CD4-positive, alpha-beta T cell treated with Interleukin-4 for 4 hours (primary cell): ENCODE data around the gene COL8A1.
"Not testable (repeated sequence)": the region's sequence is repeated elsewhere in the genome, so short reads cannot be mapped to it uniquely, and the experiment has no call there.

Experiments
- DNase-seq: peaks from one replicate; pipeline ENCODE4 v3.0.0-alpha.2; 2020

Gene COL8A1

DNA sequence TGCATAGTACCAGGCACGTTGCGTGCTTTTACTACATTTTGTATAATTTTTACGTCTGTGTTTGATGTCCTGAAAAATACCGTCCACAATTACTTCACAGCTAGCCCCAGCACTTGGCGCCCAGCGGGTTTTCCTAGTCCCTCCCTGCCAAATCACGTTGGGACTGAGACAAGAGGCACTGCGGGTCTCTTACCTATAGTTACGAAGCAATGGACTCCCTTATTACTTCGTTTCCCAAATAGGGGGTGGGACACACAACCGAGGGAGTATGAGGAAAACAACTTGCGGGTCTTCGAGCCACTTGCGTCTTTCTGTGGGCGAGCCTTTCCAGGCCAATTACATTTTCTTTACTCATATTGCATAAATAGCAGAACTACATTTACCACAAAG lies 178.6 kb downstream of the COL8A1 start:
- no peak for DNase-seq

DNA sequence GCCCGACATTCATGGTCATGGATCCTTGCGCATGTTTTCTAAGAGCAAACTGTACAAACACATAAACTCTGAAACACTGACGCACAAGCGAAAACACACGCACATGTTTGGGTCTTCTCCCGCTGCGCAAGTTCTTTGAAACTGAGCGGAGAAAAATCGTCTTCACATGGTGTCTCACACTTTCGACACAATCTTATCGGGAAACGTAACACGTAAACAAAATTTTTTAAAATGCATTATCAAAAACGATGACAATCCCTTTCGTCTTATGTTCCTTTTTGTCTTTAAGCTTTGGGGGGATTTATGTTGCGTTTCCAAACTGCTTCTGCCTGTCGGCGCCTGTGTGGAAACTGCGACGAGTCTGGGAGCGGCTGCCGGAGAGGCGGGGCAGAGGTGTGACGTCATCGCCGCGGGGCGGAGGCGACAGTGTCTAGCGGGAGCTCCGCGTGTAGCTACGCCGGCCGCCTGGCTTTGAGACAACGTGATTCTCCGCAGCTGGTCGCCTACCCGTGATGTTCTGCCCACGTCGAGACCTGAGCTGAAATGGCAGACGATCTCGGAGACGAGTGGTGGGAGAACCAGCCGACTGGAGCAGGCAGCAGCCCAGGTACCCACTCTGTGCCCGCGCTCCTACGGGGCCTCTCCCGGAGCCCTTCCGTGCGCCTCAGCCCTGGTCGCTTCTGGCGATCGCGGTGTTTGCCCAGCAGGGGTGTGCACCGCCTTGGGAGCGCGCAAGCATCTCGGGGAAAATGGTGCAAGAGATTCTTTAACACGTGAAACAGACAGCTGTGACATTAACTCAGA lies 179.2 kb downstream of the COL8A1 start, which contains the start of gene CMSS1:
CMSS1 (plus strand) TSS at position 426 of the 804 bp plus-strand sequence.
- DNase-seq = peak; percentile 94

DNA sequence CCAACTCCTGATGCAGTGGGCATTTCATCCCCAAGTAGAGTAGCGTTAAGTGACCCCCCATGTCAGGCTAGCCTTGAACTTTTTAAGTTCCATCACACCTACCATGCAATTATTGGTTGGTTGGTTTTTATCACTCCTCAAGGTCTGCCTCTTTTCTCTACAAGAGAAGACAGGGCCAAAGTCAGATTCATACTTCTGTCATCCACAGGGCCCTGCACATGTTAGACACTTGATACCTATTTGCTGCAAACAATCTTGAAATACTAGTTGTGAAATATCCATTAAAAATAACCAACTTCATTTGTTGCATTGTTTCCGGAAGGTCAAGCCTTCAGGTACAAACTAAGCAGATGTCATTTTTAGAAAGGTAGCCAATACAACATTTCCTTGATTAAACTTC lies 180.4 kb downstream of the COL8A1 start:
- no peak for DNase-seq

DNA sequence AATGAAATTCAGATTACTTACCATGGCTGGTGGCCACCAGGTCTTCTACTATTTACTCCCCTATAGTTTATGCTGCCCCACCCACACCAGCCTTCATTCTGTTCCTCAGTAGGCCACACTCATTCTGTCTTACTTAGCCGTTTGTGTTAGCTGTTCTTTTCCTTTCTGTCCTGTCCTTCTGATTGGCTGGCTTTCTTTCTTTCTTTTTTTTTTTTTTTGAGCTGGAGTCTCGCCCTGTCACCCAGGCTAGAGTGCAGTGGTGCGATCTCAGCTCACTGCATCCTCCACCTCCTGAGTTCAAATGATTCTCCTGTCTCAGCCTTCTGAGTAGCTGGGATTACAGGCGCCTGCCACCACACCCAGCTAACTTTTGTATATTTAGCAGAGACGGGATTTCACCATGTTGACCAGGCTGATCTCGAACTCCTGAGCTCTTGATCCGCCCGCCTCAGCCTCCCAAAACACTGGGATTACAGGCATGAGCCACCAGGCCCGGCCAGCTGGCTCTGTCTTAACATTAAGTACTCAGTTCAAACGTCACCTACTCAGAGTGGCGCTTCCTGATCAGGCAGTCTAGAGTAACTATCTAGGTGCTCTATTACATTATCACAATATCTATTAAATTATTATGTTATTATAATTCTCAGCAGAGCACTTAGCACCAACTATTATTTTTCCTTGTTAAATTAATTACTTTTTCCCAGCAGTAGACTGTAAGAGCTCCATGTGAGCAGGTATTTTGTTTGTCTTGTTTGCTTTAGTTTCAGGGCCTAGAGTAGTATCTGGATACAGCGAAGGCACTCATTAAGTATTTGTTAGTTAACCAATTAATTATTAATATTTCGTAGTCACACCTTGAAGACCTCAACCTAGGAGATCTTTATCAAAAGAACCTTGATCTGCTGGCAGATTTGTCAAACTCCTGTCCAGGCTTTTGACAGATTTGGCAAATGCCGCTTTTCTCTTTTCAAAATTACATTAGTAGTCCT lies 185.6 kb downstream of the COL8A1 start:
- no peak for DNase-seq

DNA sequence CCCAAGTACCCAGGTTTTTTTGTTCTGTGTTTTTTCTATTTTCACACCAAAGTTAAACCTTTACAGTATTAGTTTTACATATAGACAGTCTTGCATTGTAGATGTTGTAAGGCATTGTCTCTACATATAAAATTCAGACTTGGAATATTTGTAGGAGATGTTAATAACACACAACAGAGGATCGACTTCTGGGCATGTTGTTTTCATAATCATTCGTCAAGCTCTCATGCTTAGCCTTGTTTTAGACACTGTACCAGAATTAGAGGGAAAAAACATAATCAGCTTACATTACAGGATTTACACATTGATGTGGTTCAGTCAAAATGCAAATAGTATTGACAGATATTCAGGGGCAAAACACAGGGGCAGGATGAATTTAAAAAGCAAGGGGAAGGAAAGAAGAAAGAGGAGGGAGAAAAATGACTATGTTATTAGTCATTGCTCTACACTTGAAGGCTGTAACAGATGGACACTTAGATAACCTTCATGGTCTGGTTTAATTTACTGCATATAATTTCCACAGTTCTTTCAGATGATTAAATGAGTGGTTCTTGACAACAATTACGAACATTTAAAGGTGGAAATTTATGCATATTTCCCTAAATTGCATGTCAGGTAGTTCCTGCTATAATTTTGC lies 186.7 kb downstream of the COL8A1 start:
- no peak for DNase-seq

DNA sequence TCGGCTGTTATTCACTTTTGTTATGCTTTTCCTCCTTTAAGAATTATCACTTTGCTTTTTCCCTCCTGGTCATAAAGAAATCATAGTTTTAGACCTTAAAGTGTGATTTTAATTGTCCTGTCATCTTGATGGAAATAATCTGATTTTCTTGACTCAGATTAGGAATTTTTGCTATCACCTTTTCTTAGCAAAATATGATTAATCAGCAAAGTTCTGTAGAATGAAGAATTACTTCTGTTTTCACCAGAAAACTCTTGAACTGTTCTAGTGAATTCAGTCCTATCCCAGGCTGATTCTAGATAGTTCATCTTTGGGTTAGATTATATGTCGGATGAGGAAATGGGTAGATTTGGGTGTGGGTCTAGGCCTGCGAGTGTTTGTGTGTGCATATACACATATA lies 191.4 kb downstream of the COL8A1 start:
- no peak for DNase-seq

DNA sequence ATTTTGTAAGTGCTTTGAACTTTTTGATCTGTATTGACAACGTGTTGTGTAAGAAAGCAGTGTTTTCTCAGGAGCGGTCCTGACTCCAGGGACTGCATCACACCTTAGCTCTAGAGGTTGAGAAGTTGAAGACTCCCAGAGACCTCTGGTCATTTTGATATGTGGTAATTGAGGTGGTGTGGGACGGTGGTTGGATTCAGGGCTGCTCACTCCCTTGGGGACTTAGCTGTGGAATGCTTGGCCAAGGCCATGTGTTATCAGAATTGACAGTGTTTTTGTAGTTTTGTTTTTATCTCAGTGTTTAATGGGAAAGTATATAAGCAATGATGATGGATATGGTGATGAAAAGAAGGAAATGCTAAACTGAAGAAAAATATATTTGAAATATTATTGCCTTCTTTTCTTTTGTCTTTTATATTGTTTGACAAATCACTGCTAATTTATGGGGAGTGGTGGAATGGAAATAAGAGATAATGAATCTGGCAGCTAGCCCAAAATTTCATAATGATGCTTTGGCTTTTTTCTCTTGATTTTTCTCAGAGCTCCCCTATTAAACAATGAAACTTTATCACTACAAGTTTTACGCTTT lies 195.3 kb downstream of the COL8A1 start:
- DNase-seq = no peak

DNA sequence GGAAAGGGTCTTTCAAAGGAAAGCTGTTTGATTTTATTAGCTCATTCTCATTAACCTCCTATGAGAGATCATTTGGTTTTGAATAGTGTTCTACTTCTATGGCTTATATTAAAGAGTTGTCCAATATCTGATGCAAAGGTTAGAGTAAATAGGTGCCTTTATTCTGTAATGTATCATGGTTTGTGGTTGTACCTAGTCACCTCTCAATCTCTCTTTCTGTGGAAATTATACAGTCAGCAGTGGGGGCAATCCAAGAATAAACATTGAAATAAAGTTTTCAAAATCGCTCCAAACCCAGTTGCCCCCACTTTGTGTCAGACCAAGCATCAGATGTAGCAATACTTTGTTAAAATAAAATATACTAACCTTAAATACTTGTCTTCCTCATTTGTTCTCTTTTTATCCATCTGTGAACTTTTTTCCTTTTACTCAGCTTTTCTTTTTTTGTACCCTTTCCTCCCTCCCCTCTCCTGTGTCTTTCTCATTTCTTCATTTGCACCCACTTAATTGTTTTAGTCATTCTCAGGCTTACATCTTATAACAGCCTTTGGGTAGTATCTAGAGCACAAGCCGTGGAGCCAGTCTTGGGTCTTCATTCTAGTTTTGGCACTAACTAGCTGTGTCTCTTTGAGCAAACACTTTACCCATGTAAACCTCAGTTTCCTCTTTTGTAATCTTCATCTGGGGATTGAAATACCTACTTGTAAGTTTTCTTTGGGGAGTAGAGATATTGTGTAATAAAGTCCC lies 196.0 kb downstream of the COL8A1 start:
- no peak for DNase-seq

DNA sequence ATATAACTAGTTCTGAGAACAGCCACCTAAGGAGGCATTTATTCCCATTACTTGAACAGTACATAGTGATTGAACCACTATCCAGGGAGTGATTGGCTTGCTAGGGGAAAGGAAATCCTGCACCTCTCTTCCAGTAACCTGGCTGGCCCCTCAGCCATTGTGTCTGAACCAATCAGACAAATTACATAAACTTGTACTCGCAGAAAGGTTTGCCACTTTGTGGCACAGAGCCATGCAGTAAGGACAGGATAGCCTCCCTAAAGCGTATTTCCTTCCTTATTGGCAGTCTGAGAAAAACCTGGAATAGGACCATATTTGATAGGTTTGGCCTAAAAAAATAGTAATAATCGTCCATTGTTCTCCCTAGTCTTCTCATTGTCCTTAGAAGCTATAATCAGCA lies 198.3 kb downstream of the COL8A1 start:
- DNase-seq = no peak

DNA sequence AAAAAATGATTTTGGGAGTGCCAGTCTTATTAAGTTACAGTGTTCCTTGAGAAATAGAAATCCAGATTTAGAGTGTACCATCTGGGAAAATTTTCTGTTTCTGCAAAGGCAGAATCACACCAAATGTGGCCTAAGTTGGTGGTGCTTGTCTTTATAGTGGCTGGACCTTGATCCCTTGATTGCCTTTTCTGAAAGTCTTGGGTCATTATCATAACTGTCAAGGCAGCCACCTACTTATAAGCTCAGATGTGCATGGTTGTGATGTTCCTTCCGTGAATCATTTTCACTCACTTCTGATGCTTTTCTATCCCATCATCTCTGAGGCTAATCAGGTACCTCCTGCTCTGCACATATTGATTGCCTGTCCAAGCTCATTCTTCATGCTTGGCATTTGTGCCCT lies 199.3 kb downstream of the COL8A1 start:
- no peak for DNase-seq

DNA sequence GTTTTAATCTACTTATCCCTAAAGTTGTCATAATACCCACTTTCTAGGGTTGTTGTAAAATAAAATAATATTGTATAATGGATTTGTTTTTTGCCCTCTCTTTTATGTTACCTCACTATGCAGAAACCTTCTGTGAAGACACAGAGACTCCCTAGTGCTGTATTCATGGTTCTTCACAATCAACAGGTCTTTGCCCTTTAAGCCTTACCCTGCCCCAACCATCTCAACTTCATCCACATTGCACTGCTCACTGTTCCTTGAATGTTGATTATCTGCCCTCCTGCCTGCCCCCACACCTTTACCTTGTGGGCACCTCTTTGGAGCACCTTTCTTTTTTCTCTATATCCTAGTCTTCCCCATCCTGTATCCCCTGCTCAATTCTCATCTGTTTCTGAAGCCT lies 200.4 kb downstream of the COL8A1 start:
- no peak for DNase-seq

DNA sequence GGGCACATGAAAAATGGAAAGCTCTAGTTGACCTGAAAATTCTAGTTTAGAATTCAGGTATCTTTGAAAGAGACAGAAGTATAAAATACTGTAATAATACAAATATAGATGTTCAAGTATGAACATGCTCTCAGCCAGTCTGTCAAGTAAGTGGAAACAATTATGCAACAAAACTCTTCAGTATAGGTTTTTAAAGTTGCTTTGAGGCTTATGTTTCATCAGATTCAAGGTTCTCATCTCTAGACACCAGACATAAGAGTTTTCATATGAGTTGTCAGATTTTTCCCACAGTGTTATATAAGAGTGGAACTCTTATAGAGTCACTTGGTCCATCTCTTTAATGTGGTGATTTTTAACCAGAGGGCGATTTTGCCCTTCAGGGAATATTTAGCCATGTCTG lies 201.2 kb downstream of the COL8A1 start:
- no peak for DNase-seq

DNA sequence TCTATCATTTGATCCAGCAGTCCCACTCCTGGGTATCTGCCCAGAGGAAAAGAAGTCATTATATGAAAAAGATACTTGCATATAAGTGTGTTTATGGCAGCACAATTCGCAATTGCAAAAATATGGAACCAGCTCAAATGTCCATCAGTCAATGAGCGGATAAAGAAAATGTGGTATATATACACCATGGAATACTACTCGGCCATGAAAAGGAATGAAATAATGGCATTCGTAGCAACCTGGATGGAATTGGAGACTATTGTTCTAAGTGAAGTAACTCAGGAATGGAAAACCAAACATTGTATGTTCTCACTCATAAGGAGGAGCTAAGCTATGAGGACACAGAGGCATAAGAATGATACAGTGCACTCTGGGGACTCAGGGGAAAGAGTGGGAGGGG lies 203.6 kb downstream of the COL8A1 start:
- not testable (repeated sequence) for DNase-seq

DNA sequence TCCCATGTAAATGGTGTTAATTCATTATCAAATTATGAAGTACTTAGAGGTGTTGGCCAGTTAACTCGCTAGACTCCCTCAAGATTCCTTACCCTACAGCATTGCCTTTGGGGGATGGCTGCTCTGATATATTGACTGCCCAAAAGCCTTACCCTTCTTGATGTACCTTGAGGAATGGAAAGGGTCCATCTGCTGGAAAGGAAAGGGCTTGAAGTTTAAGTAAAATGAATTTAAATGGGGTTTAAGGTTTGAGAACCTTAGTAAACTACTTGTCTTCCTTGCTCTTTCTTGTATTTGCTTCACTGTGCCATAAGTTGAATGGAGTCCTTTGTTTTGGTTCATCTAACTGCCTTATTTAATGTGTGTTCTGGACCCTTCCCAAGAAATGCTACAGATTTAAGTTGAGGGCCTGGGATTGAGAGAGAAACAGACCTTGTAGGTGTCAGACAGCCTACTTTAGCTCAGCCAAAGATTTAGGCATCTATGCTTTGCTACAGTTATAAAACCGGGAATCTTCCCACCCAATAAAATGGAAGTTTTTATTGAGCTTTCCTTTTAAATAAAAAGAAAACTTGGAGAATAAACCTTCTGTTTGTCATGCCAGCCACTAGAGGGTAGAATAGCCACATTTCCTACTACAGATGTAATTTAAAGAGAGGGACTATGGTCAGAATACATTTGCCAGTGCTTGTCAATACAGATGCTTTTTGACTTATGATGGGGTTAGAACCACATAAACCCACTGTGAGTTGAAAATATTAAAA lies 204.6 kb downstream of the COL8A1 start:
- no peak for DNase-seq

DNA sequence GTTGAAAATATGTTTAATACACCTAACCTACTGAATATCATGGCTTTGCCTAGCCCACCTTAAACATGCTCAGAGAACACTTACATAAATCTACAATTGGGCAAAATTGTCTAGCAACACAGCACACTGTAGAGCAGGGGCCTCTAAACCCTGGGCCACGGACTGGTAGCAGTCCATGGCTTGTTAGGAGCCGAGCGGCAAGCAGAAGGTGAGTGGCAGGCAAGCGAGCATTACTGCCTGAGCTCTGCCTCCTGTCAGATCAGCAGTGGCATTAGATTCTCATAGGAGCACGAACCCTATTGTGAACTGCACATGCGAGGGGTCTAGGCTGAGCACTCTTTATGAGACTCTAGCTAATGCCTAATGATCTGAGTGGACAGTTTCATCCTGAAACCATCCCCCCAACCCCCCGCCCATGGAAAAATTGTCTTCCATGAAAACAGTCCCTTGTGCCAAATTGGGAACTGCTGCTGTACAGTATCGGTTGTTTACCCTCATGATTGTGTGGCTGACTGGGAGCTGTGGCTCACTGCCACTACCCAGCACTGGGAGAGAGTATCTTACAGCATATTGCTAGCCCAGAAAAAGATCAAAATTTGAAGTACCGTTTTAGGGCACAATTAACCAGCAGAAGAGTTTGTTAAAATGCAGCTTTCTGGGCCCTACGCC lies 205.3 kb downstream of the COL8A1 start:
- DNase-seq = no peak

DNA sequence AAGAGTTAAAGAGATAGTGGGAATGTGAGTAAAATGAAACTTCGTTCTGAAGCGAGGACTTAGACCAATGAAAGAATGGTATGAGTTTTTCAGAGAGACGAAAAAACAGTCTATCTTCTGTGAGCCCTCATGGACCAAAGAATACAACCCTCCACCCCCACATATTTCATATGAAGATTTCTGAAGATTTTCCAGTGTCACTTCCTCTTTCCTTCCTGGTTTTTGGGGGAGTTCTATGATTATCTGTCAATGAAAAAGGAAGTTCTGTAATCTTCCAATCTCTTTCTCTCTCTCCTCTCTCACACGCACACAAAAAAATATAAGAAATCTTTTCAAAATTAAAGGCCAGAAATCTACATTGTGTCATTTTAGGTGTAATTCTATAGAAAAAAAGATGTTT lies 206.9 kb downstream of the COL8A1 start:
- no peak for DNase-seq

DNA sequence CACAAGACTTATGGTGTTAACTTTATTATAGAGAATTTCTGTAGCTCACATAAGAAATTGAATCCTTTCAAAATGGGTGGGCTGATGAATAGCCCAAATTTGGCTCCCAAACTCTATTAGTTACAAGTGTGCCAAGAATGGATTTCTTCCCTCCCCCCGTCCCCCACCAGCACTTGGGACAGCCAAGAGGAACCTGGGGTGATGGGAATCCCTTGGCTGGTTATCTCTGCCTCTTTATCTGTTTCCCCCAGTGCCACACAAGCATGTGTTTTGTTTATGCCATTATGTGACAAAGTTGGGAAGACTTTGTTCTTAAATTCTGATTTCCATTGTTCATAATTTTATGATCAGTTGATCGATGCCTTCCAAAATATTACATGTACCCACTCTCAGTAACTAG lies 207.6 kb downstream of the COL8A1 start:
- no peak for DNase-seq

DNA sequence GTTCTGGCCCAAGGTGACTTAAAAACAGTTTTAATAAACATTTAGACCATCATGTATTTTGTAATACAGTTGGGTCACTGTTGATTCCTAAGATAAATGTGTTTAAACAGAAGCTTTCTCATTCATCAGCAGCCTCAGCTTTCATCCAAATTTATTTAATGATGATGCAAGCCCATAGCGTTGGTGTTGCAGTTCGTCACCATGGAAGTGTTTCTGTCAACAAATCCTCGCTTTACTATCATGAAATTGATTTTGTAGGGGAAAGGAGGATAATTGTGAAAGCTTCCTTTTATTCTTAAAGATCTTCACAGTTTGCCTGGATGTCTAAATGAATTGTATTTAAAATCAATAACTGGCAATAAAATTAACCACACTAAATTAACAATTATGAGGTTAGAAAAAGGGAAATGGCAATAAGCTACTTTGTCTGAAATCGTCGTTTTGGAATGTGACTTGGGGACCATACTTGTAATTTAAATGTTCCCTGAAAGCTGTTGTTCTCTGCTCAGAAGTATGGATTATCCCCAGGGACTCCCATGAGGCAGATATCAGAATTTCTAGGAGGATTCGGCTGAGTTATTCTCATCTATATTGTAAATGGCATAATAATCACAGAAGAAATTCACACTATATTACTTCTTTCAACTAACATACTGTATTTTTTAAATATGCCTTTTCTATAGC lies 208.2 kb downstream of the COL8A1 start:
- no peak for DNase-seq

DNA sequence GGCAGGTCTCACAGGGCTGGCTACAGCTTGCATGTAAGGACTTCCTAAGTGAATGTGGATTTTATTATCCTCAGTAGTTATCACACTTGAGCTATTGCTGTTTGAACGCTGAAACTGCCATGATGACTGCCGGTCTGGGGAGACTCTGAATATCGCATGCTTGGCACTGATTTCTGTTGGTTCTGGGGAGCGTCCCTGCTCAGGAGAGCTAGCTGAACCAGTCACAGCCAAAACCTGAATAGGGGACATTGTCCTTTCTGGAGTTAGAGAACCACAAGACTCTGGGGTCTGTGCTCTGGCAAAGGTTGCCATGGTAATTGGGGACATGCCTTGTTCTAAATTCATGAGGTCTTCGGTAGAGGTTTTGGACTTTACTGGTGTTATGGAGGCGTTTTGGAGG lies 210.0 kb downstream of the COL8A1 start:
- no peak for DNase-seq
